Caki2 (cell line): ENCODE results near the gene RTN4. TPM values are rescaled to one million over a fixed set of nuclear protein-coding genes. Genes with fewer than 3 reads are reported as not detected.

Source experiments
- DNase-seq: peaks from one replicate; pipeline ENCODE4 v3.0.0-alpha.2; 2015; ENCODE audit warnings: low read depth
- in situ Hi-C: cut with HindIII; loops from 2 replicates; pipeline ENCODE4 v1.10.0; 2016; ENCODE audit warnings: low sequenced_read_pairs, low pct_unique_long_range_greater_than_20kb, mixed read lengths
- total RNA-seq: library from RNA; depleted of rRNA; stranded (reverse); fragments of >200 nt; shearing (Covaris generic); gene quantifications from 2 replicates; pipeline ENCODE4 v1.2.3, GENCODE V29; 2014; ENCODE audit warnings: low replicate concordance

The RTN4 gene
- total RNA-seq, 1 experiment from 2014 or later, result 231 TPM

DNA sequence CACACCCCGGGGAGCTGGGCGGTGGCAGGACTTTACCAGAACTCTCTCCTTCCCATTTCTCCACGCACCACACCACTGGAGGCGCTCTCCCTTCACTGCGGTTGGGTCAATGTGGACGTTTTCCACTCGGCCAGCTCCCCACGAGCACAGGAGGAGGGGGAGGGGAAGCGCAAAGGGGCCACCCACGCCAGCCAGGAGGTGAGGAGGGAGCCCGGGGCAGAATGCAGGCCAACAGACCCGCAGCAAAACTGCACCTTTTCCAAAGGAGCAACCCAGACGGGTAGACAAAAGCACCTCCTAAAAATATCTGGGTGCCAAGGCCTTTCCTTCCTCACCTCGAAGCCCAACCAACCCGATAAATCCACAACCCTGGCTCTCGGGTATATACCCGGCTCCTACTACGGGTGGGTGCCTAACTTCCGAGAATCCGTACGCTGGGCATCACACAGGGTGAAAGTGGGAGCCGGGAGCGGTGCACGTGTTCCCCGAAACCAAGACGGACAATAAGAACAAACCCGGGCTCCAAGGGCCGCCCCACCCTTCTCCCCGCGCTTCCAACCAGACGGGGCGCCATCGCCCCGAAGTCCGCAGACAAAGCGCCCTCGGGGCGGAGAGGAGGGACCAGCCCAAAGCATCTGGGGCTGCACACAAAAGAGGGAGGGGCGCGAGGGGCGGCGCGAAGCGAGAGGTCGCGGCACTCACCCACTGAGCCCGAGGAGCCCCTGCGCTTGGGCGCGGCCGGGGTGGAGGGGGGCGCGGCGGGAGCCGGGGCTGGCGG lies 1.0 kb downstream of the RTN4 start:
- in situ Hi-C loops, result no loop called here
- peak; percentile 79 for DNase-seq

DNA sequence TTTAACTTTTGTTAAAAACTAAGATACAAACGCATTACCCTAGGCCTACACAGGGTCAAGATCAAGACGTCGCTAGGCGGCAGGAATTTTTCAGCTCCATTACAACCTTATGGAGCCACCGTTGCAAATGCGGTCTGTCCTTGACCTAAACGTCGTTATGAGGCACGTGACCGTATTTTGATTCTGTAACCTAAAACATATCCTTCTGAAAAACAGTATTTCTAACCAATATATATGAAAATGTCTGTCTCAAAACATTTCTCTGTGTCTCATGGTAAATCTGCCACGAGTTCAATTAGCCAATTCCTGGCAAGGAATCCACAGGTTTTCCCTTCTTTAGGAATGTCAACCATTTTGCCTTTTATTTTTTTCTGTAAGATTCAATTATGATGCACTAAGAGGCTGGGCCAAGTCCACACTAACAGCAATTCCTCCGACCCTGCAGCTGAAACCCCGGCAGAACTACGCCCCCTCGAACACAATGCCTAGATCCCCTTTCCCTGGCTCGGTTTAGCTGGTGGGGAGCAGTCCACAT lies 1.7 kb downstream of the RTN4 start:
- peak; percentile 76 for DNase-seq
- in situ Hi-C loops, result no loop called here

DNA sequence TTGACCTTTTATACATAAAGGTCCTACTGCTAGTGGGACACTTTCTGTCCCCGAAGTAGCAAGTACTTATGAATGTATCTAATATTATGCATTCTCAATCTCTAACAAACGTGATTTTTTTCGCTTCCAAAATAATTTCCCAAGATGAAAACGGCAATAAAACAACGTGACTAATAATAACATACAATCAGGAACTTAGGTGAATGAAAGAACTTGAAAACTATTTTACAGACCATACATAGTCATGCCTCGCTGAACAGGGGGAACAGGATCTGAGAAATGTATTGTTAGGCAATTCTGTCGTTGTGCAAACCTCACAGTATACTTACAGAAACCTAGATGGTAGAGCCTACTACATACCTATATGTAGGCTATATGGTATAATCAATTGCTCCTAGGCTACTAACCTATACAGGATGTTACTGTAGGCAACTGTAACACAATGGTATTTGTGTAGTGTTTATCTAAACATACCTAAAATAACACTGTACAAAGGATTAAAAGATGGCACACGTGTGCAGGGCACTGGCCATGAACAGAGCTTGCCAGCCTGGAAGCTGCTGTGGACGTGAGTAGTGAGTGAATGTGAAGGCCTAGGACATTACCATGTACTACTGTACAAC lies 2.5 kb downstream of the RTN4 start:
- in situ Hi-C loops, result no loop called here
- DNase-seq, result peak; percentile 52

DNA sequence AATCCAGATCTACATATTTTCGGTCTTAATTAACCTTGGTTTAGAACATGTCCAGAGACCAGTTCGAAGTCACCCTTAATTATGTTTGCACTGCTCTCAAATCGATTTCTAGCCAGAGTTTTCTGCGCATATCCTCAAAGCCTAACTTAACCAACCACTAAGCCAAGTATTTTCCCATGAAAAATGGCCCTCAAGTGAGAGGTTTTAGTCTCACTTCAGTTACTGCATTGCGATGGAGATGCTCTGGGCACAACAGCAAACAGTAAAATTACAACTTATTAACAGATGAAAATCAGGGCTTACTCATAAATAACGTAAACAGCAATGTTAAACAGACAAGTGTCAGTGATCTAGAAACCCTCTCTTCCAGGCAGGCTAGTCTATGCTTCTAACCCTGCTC lies 4.5 kb downstream of the RTN4 start:
- in situ Hi-C loops, result no loop called here
- peak; percentile 48 for DNase-seq

DNA sequence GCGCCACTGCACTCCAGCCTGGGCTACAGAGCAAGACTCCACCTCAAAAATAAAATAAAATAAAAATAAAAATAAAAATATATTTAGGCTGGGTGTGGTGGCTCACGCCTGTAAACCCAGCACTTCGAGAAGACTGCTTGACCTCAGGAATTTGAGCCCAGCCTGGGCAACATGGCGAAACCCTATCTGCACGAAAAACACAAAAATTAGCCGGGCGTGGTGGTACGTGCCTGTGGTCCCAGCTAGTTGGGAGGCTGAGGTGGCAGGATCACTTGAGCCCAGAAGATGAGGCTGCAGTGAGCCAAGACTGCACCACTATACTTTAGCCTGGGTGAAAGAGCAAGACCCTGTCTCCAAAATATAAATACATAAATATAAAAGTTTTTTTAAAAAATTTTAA lies 6.4 kb downstream of the RTN4 start:
- in situ Hi-C loops, result no loop called here

DNA sequence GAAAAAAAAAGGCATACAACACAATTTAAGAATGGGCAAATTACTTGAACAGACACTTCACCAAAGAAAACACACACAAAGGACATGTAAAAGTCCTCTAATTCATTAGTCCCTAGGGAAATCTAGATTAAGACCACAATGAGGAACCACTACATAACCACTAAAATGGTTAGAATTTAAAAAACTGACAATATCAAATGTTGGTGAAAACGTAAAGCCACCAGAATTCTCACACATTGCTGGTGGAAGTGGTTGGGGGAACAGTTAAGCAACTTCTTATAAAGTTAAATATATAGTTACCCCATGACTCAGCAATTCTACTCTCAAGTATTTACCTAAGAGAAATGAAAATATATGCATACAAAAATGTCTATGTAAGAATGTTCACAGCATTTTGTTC lies 11.8 kb downstream of the RTN4 start:
- DNase-seq, result peak; percentile 16
- in situ Hi-C loops, result no loop called here

More for the DNA sequence above, 6.4 kb downstream of the RTN4 start:
- DNase-seq, result no peak

DNA sequence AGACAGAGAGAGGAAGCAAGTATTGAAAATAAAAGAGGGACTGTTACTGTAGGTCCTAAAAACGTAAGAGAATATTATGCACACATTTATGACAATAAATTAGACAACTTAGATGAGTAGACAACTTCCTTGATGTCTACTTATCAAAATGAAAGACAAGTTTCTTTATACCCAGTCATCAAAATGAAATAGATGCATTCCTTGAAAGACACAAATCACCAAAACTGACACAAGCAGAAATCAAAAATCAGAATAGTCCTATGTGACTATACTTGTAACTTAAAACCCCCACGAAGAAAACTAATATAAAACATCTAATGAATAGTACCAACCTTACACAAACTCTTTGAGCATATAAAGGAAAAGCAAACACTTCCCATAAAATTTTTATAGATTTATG lies 14.5 kb downstream of the RTN4 start:
- no peak for DNase-seq
- in situ Hi-C loops, result no loop called here

DNA sequence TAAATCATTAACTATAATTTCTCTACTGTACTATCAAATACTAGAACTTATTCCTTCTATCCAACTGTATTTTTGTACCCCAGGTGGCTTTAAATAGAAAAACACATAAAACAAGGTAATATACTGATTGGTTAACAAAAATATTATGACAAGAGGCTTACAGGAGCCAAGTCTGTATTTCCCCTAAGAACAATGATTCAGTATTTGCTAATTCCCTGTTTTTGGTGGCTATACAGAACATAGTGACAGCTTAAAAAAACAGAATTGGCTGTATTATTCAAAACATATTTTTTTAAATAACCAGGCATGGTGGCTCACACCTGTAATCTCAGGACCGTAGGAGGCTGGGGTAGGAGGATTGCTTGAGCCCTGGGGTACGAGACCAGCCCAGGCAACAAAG lies 16.3 kb downstream of the RTN4 start:
- in situ Hi-C loops, result no loop called here
- no peak for DNase-seq

DNA sequence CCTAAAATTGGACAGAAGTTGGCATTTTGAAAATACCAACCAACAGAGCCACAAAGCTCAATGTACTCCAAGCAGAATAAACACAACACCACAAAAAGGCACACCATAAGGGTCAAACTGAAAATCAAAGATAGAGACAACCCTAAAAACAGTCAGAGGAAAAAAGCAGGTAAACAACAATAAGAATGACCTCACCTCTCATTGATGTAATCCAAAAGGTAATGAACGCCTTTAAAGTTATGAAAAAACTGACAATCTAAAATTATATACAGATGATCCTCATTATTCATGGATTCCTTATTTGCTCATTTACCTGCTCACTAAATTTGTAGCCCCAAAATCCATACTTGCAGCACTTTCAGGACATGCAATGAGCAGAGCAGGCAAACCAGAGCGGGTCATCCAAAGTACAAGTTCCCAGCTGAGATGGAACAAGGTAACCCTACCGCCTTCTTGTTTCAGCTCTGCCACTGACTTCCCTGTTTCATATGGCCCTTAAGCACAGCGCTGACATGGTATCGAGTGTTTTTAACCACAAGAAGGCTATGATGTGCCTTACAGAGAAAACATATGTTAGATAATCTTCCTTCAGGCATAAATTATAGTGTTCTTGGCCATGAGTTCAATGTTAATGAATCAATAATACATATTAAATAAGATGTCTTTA lies 17.0 kb downstream of the RTN4 start:
- DNase-seq, result no peak
- in situ Hi-C loops, result no loop called here

DNA sequence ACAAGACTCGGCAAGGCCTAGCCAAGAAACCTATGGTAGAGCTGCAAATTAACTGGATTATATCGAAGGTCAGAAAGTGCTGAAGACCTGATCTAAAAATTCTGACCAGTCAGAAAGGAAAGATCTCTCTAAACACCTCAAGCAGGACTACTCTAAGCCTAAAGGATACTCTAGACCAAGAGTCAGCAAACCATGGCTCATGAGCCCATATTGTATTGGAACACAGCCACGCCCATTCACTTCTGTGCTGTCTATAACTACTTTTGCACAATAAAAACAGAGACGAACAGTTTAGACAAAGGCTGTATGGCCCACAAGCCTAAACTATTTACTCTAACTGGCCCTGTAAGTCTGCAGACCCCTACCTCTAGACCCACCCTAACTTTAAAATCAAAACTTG lies 18.7 kb downstream of the RTN4 start:
- DNase-seq, result no peak

DNA sequence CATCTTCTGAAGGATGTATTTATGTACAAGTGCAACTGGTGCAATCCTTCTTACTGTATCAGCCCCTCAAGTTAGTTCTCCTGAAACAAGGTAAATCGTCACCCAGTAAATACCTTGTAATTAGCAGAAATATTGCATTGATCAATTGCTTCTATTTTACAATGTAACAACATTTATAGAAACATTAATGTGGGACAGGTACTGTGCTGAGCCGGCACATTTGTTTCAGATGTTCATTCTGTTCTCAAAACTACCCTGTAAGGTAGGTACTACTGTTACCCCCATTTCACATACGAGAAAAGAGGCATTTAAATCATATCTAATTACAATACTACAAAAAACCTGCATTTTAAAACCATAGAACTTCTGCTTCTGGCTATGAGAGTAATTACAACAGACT lies 19.5 kb downstream of the RTN4 start:
- in situ Hi-C loops, result no loop called here
- no peak for DNase-seq

More for the DNA sequence above, 18.7 kb downstream of the RTN4 start:
- in situ Hi-C loops, result no loop called here

DNA sequence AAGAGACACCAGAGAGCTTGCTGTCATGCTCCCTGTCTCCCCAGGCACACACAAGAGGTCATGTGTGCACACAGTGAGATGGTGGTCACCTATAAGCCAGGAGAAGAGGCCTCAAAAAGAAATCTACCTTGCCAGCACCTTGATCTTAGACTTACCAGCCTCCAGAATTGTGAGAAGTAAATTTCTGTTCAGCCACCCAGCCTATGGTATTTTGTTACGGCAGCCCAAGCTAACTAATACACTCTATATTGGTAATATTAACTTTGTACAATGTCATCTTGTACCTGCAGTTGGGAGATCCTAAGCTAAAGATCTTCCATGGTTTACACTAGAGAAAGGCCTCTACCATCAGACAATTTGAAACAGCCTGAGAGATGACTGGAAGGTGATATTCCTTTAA lies 21.2 kb downstream of the RTN4 start:
- in situ Hi-C loops, result no loop called here
- DNase-seq, result no peak

DNA sequence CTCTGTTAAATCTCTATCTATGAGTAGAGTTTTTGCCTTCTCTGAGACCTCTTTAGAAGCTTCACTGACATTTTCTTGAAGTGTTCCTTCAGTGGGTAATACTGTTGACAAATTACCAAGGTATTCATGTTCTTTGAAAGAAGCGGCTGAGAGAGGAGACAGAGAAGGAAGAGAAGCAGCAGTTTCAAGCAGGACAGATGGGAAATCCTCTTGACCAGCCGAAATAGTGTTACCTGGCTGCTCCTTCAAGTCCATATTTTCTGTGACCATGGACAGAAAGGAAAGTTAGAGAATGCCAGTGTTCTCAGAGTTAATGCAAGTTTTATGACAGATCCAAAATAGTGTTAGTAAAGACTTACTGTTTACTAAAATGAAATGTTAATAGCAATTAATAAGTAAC lies 23.0 kb downstream of the RTN4 start:
- in situ Hi-C loops, result no loop called here
- no peak for DNase-seq

DNA sequence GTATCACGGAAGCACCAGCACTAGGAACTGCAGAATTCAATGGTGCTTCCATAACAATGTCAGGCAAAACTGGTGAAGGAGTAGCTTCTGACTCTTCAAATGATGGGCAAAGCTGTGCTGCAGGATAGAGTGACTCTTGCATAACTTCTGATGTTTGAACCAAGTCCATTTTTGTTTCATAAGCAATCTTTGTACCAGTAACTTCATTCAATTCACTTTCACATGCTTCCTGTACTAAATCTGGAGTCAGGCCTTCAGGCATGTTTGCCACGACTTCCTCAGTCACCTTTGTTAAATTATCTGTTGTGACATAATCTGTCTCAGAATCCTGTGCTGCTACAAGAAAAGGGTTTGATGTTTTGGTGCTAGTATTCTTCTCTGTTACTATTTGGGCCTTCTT lies 24.0 kb downstream of the RTN4 start:
- in situ Hi-C loops, result no loop called here

DNA sequence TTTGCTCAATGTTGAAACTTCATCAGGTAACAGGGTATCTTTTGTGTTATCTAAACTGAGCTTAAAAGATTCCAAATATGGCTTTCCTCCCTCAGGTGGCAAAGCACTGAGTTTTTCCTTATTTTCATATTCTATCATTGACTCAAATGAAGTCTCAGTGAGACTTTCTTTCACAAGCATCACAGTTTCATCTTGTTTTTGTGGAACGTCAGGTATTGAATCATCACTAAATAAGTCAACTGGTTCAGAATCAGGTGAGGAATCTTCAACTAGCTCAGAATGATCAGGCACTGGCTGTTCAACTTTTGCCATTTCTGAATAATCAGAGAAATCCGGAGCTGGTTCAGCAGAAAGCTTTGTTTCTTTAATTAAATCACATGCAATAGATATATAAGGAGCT lies 24.6 kb downstream of the RTN4 start:
- in situ Hi-C loops, result no loop called here
- DNase-seq, result no peak

More for the DNA sequence above, 24.0 kb downstream of the RTN4 start:
- no peak for DNase-seq

DNA sequence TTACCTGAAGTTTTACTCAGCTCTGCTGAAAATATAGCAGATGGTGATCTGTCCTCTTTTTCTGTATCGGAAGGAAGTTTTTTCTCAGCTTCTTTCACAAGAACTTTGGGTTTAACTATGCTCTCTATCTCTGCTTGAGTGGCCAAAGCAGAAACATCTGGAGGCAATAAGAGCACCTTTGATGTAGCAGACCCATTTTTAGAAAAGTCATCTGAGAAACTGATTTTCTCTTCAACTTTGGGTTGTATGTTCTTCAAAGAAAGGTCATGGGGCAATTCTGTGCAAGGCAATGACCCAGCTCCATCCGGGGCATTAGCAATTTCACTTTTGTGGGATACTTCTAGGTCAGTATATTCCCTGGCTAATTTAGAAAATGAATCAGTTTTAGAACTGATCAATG lies 25.2 kb downstream of the RTN4 start:
- in situ Hi-C loops, result no loop called here

DNA sequence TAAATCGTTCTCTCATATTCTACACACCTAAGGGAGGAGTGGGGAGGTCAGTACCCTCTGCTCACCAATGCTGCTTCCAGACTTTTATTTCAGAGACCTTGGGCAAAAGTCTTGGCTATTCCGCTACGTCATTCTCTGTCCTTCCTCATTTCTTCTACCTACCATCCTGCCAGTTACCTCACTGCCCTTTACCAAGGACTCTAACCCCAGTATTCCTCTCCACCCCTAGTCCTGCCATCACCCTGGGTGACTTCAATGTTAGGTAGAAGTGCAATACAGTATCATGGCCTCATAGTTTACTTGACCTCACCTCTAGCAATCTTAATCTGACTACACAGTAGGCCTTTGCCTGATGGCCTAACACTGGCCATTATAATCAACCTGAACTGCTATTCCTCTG lies 27.8 kb downstream of the RTN4 start:
- in situ Hi-C loops, result no loop called here
- no peak for DNase-seq

More for the DNA sequence above, 25.2 kb downstream of the RTN4 start:
- DNase-seq, result no peak

DNA sequence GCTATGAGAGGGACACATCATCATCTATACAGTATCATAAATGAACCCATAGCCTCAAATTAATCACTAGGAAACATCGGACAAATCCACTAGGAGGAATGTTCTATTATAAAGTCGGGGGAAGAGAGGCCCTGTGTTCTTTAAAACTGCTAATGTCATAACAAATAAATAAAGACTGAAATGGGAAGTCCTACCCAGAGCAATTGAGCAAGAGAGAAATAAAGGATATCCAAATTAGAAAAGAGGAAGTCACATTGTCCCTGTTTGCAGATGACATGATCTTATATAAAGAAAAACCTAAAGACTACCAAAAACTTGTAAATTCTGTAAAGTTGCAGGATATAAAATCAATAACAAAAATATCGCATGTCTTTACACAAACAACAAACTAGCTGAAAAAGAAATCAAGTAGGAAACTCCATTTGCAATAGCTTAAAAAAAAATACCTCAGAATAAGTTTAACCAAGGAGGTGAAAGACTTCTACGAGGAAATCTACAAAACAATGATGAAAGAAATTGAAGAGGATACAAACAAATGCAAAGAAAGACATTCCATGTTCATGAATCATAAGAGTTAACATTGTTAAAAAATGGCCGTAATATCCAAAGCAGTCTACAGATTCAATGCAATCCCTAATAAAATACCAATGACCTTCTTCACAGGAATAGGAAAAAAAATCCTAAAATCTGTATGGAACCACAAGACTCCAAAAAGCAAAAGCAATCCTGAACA lies 30.6 kb downstream of the RTN4 start:
- DNase-seq, result no peak
- in situ Hi-C loops, result loop anchor here (10.0 kb wide), 1 partner anchor 155 kb away; no protein-coding TSS in a partner anchor
